HG03442 (cell line): ENCODE data around the gene KLK12.
"Not testable (repeated sequence)": the region's sequence is repeated elsewhere in the genome, so short reads cannot be mapped to it uniquely, and the experiment has no call there.

Source experiments
- ATAC-seq: cut with Tn5 transposase; IDR thresholded peaks from one replicate; pipeline ENCODE4 v1.9.1; 2021; ENCODE audit warnings: mild to moderate bottlenecking, moderate library complexity; ENCODE audit not compliant: unreplicated experiment

The KLK12 gene

GRCh38 chr19:51016798-51017683 lies 17.8 kb downstream of the KLK12 start:
- ATAC-seq = no peak

- no peak for ATAC-seq
Measured at GRCh38 chr19:51015691-51016267, 19.0 kb downstream of the KLK12 start.

GRCh38 chr19:51014242-51014641 lies 20.6 kb downstream of the KLK12 start:
- no peak for ATAC-seq

- no peak for ATAC-seq
Measured at GRCh38 chr19:51012661-51013190, 22.1 kb downstream of the KLK12 start.

GRCh38 chr19:51010066-51010795 lies 24.6 kb downstream of the KLK12 start:
- no peak for ATAC-seq

- no peak for ATAC-seq
Measured at GRCh38 chr19:51009061-51009891, 25.5 kb downstream of the KLK12 start.

GRCh38 chr19:51007488-51007887 lies 27.3 kb downstream of the KLK12 start:
- no peak for ATAC-seq

GRCh38 chr19:51006406-51006805 lies 28.4 kb downstream of the KLK12 start:
- no peak for ATAC-seq

- no peak for ATAC-seq
Measured at GRCh38 chr19:51005248-51005647, 29.6 kb downstream of the KLK12 start.

- no peak for ATAC-seq
Measured at GRCh38 chr19:51003316-51003715, 31.5 kb downstream of the KLK12 start.

GRCh38 chr19:51002542-51003311 lies 32.1 kb downstream of the KLK12 start:
- no peak for ATAC-seq

GRCh38 chr19:51002089-51002532 lies 32.7 kb downstream of the KLK12 start:
- ATAC-seq = no peak

- ATAC-seq = no peak
Measured at GRCh38 chr19:51001515-51001914, 33.3 kb downstream of the KLK12 start, which contains the start of gene KLK8. KLK8 (minus strand) TSS chr19:51001604; CDS start chr19:51001167, 437 bp downstream.

GRCh38 chr19:51000981-51001380 lies 33.8 kb downstream of the KLK12 start:
- no peak for ATAC-seq

GRCh38 chr19:51000426-51000825 lies 34.4 kb downstream of the KLK12 start:
- ATAC-seq = no peak

GRCh38 chr19:50998686-50999085 lies 36.1 kb downstream of the KLK12 start:
- ATAC-seq = no peak

GRCh38 chr19:50998061-50998460 lies 36.7 kb downstream of the KLK12 start:
- ATAC-seq = no peak

- no peak for ATAC-seq
Measured at GRCh38 chr19:50994129-50994528, 40.7 kb downstream of the KLK12 start.

- no peak for ATAC-seq
Measured at GRCh38 chr19:50992666-50993035, 42.2 kb downstream of the KLK12 start.

- not testable (repeated sequence) for ATAC-seq
Measured at GRCh38 chr19:50984416-50984815, 50.4 kb downstream of the KLK12 start.
